Activated T-cell treated with anti-CD3 and anti-CD28 coated beads, Interleukin-2, amount 50 U/mL, for 72 hours (primary cell): Measurements from ENCODE around the gene NOXO1. TPM values are rescaled to one million over a fixed set of nuclear protein-coding genes. Genes with fewer than 3 reads are reported as not detected.
"Not testable (repeated sequence)": the region's sequence is repeated elsewhere in the genome, so short reads cannot be mapped to it uniquely, and the experiment has no call there.

Experiments used
- ATAC-seq, 2 donors: fragments of 150-1000 bp; cut with Tn5 transposase; replicated peaks in 1 of 2; 2 replicates each; pipeline ENCODE4 v1.10.0; 2021; ENCODE audit warnings: moderate library complexity in 2 of 2, mild to moderate bottlenecking in 1 of 2
- DNase-seq, 2 donors: peaks; one replicate each; pipeline ENCODE4 v3.0.0; 2021 to 2022; ENCODE audit warnings: mixed read lengths in 1 of 2
- H3K27ac Mint-ChIP-seq: one replicate; pipeline ENCODE4 v1.8.0; 2022; ENCODE audit warnings: mild to moderate bottlenecking, moderate library complexity, mixed read lengths
- H3K27me3 Mint-ChIP-seq: one replicate; pipeline ENCODE4 v1.8.0; 2022; ENCODE audit warnings: low read depth, mixed read lengths
- H3K36me3 Mint-ChIP-seq, 2 donors: one replicate each; pipeline ENCODE4 v1.8.0; 2022; ENCODE audit warnings: mixed read lengths in 2 of 2, mild to moderate bottlenecking in 1 of 2; ENCODE audit not compliant: insufficient read depth in 2 of 2
- H3K4me1 Mint-ChIP-seq: one replicate; pipeline ENCODE4 v1.8.0; 2022; ENCODE audit warnings: low read depth, mixed read lengths
- H3K4me3 Mint-ChIP-seq, 2 donors: one replicate each; pipeline ENCODE4 v1.8.0; 2022; ENCODE audit warnings: mild to moderate bottlenecking in 2 of 2, mixed read lengths in 2 of 2, moderate library complexity in 2 of 2
- H3K9me3 Mint-ChIP-seq, 2 donors: one replicate each; pipeline ENCODE4 v1.8.0; 2022; ENCODE audit warnings: mixed read lengths in 2 of 2
- total RNA-seq, 2 donors: library from RNA; stranded (reverse); gene quantifications; one replicate each; pipeline ENCODE4 v1.2.3, GENCODE V29; 2022

NOXO1 gene
- total RNA-seq, 2 donors from 2014 or later, result 1.8 TPM; not detected in 1

GRCh38 chr16:1940273-1941161, 40.8 kb downstream of the NOXO1 start:
- H3K4me1 Mint-ChIP-seq, result peaks cover 29% of the 10 kb centered on the region
- no peak overlapping the region for H3K4me3 Mint-ChIP-seq
- ATAC-seq, result no peak

GRCh38 chr16:1939833-1940232, 41.4 kb downstream of the NOXO1 start:
- not testable (repeated sequence) for H3K4me3 Mint-ChIP-seq, H3K9me3 Mint-ChIP-seq, H3K27me3 Mint-ChIP-seq, H3K36me3 Mint-ChIP-seq, DNase-seq, ATAC-seq, H3K27ac Mint-ChIP-seq
- peaks cover 26% of the 10 kb centered on the region for H3K4me1 Mint-ChIP-seq

More at GRCh38 chr16:1940273-1941161, 40.8 kb downstream of the NOXO1 start:
- H3K9me3 Mint-ChIP-seq, result no peaks in the 10 kb centered on the region
- DNase-seq, result no peak
- peaks cover 2% of the 10 kb centered on the region in 2 donors for H3K36me3 Mint-ChIP-seq
- no peaks in the 10 kb centered on the region for H3K27me3 Mint-ChIP-seq
- H3K27ac Mint-ChIP-seq, result no peak overlapping the region

GRCh38 chr16:1938910-1939309, 42.4 kb downstream of the NOXO1 start:
- no peak overlapping the region for H3K27ac Mint-ChIP-seq
- H3K4me3 Mint-ChIP-seq, result no peak overlapping the region
- peaks cover 17% of the 10 kb centered on the region for H3K4me1 Mint-ChIP-seq
- DNase-seq (no peak), ATAC-seq (no peak)
- H3K9me3 Mint-ChIP-seq, result no peaks in the 10 kb centered on the region
- H3K36me3 Mint-ChIP-seq, result peaks cover 2% of the 10 kb centered on the region in 2 donors
- no peaks in the 10 kb centered on the region for H3K27me3 Mint-ChIP-seq

- ATAC-seq, result no peak
- no peaks in the 10 kb centered on the region for H3K27me3 Mint-ChIP-seq
- H3K4me3 Mint-ChIP-seq, result no peak overlapping the region
- peaks cover 2% of the 10 kb centered on the region in 2 donors for H3K36me3 Mint-ChIP-seq
- H3K27ac Mint-ChIP-seq, result no peak overlapping the region
- no peak for DNase-seq
- H3K9me3 Mint-ChIP-seq, result no peaks in the 10 kb centered on the region
- H3K4me1 Mint-ChIP-seq, result peaks cover 12% of the 10 kb centered on the region
Observed at GRCh38 chr16:1938316-1938715, 43.0 kb downstream of the NOXO1 start.

- H3K27me3 Mint-ChIP-seq, result no peaks in the 10 kb centered on the region
- H3K9me3 Mint-ChIP-seq, result no peaks in the 10 kb centered on the region
- peaks cover 8% of the 10 kb centered on the region for H3K4me1 Mint-ChIP-seq
- no peaks in the 10 kb centered on the region for H3K36me3 Mint-ChIP-seq
- H3K27ac Mint-ChIP-seq, result no peak overlapping the region
- H3K4me3 Mint-ChIP-seq, result no peak overlapping the region
- ATAC-seq, result no peak
- no peak for DNase-seq
Observed at GRCh38 chr16:1936945-1937479, 44.3 kb downstream of the NOXO1 start.

GRCh38 chr16:1933097-1933661, 48.1 kb downstream of the NOXO1 start:
- Mint-ChIP-seq H3K4me3 (no peak overlapping the region), H3K27ac (no peak overlapping the region), H3K36me3 (no peaks in the 10 kb centered on the region), H3K9me3 (no peaks in the 10 kb centered on the region), H3K27me3 (no peaks in the 10 kb centered on the region), H3K4me1 (peaks cover 5% of the 10 kb centered on the region)
- DNase-seq, result no peak
- no peak for ATAC-seq

- no peaks in the 10 kb centered on the region for H3K9me3 Mint-ChIP-seq
- ATAC-seq (no peak), DNase-seq (no peak)
- H3K27me3 Mint-ChIP-seq, result no peaks in the 10 kb centered on the region
- no peaks in the 10 kb centered on the region for H3K36me3 Mint-ChIP-seq
- peaks cover 5% of the 10 kb centered on the region for H3K4me1 Mint-ChIP-seq
- no peak overlapping the region for H3K27ac Mint-ChIP-seq
- no peak overlapping the region for H3K4me3 Mint-ChIP-seq
Observed at GRCh38 chr16:1932050-1933028, 48.9 kb downstream of the NOXO1 start.

- Mint-ChIP-seq H3K27me3 (no peaks in the 10 kb centered on the region), H3K9me3 (no peaks in the 10 kb centered on the region), H3K27ac (no peak overlapping the region), H3K4me1 (peaks cover 5% of the 10 kb centered on the region), H3K4me3 (peak overlapping the region in 1 of 2 donors; percentile 47), H3K36me3 (no peaks in the 10 kb centered on the region)
- DNase-seq, result no peak
- no peak for ATAC-seq
Observed at GRCh38 chr16:1930338-1930720, 50.9 kb downstream of the NOXO1 start.

- Mint-ChIP-seq H3K4me1 (peaks cover 5% of the 10 kb centered on the region), H3K4me3 (peak overlapping the region; percentile 73 to 78)
Observed at GRCh38 chr16:1929578-1930337, 51.5 kb downstream of the NOXO1 start.

GRCh38 chr16:1929105-1929504, 52.2 kb downstream of the NOXO1 start:
- peaks cover 10% of the 10 kb centered on the region for H3K27me3 Mint-ChIP-seq
- ATAC-seq (peak; percentile 25 to 39), DNase-seq (peak in 1 of 2 donors; percentile 16)
- no peaks in the 10 kb centered on the region for H3K9me3 Mint-ChIP-seq
- no peaks in the 10 kb centered on the region for H3K36me3 Mint-ChIP-seq
- H3K27ac Mint-ChIP-seq, result no peak overlapping the region
- H3K4me3 Mint-ChIP-seq, result peak overlapping the region; percentile 82 to 83
- H3K4me1 Mint-ChIP-seq, result peaks cover 5% of the 10 kb centered on the region

More at GRCh38 chr16:1929578-1930337, 51.5 kb downstream of the NOXO1 start:
- Mint-ChIP-seq H3K27me3 (peaks cover 3% of the 10 kb centered on the region), H3K36me3 (no peaks in the 10 kb centered on the region), H3K27ac (no peak overlapping the region), H3K9me3 (no peaks in the 10 kb centered on the region)
- peak; percentile 92 to 94 for ATAC-seq
- DNase-seq, result peak; percentile 93 to 99
